Measurements from ENCODE around the gene SLC5A10. TPM values are rescaled to one million over a fixed set of nuclear protein-coding genes. Genes with fewer than 3 reads are reported as not detected.
"Not testable (repeated sequence)": the region's sequence is repeated elsewhere in the genome, so short reads cannot be mapped to it uniquely, and the experiment has no call there.

SLC5A10 gene
- total RNA-seq, 1 experiment from 2014 or later = not detected

GRCh38 chr17:18921912-18922451, 30.0 kb upstream of the SLC5A10 start:
- Histone ChIP-seq H2BK15ac (ENCODE audit: low read depth, low read length) (no peak overlapping the region), H4K91ac (ENCODE audit: insufficient read length, low read depth, low read length) (no peak overlapping the region)
- H3K4me1 Mint-ChIP-seq = peaks cover 4 to 9% of the 10 kb centered on the region in 2 experiments

GRCh38 chr17:18922596-18922995, 29.4 kb upstream of the SLC5A10 start:
- H3T11ph ChIP-seq (ENCODE audit: low read length); H3K23ac ChIP-seq (ENCODE audit: insufficient read length, low read depth, low read length); H3K4me1 Mint-ChIP-seq; H2BK5ac ChIP-seq (ENCODE audit: insufficient read length, low read length); H2AFZ ChIP-seq (ENCODE audit: low read length); H2BK120ac ChIP-seq (ENCODE audit: low read depth, low read length, poor library complexity, severe bottlenecking); H3K27ac Mint-ChIP-seq; H3K4me1 ChIP-seq (ENCODE audit: insufficient read depth, low read length); H4K8ac ChIP-seq (replicated peaks; ENCODE audit: insufficient read length, low read depth, low read length); H3K79me1 ChIP-seq (ENCODE audit: insufficient read depth, low read depth, low read length, poor library complexity, severe bottlenecking); H3K4me2 ChIP-seq (ENCODE audit: insufficient read depth, insufficient read length, low read length); H3K56ac ChIP-seq (ENCODE audit: insufficient read length, low read depth, low read length); H2AK5ac ChIP-seq (ENCODE audit: insufficient read length, low read length); H2BK12ac ChIP-seq (ENCODE audit: insufficient read length, low read depth, low read length); H3K23me2 ChIP-seq (ENCODE audit: insufficient read length, low read depth, low read length, poor library complexity, severe bottlenecking); H3K79me2 ChIP-seq (ENCODE audit: insufficient read depth, low read length); H4K5ac ChIP-seq (ENCODE audit: insufficient read length, low read depth, low read length); H3K27me3 ChIP-seq (ENCODE audit: insufficient read depth, low read length); H3K27me3 Mint-ChIP-seq (ENCODE audit: low read depth); H3K9ac ChIP-seq (ENCODE audit: extremely low read depth, insufficient read length, low read length); H3K4me3 Mint-ChIP-seq; H3K18ac ChIP-seq (ENCODE audit: insufficient read length, low read depth, low read length); H3K9me3 Mint-ChIP-seq; H4K20me1 ChIP-seq (ENCODE audit: control insufficient read depth, insufficient read depth, insufficient read length); H2BK20ac ChIP-seq (ENCODE audit: low read depth, low read length, poor library complexity, severe bottlenecking); H2BK15ac ChIP-seq (ENCODE audit: low read depth, low read length); H3K27ac ChIP-seq (ENCODE audit: insufficient read length, low read depth, low read length); DNase-seq; H4K91ac ChIP-seq (ENCODE audit: insufficient read length, low read depth, low read length); H3K14ac ChIP-seq (ENCODE audit: insufficient read depth, low read length); H3K9me3 ChIP-seq (ENCODE audit: control insufficient read depth, low read depth, low read length); H3K4ac ChIP-seq (ENCODE audit: low read depth, low read length): not testable (repeated sequence)
- H3K36me3 Mint-ChIP-seq (ENCODE audit: insufficient read depth in 1 of 3, low read depth in 3 of 3) = peaks cover 17 to 32% (median 28%) of the 10 kb centered on the region in 3 experiments; a peak in 6 of 7 replicates
- no CpG with 5 or more reads among the region's 7 CpGs for WGBS (ENCODE audit: extremely low coverage, insufficient read length, low lambda C conversion rate)

More at GRCh38 chr17:18921912-18922451, 30.0 kb upstream of the SLC5A10 start:
- no peak for TF ChIP-seq CTCF (conservative IDR thresholded peaks at IDR 0.05)
- Histone ChIP-seq H3K4ac (ENCODE audit: low read depth, low read length) (no peak overlapping the region), H3K23ac (ENCODE audit: insufficient read length, low read depth, low read length) (no peak overlapping the region), H2AFZ (ENCODE audit: low read length) (no peak overlapping the region), H3K79me1 (ENCODE audit: insufficient read depth, low read depth, low read length, poor library complexity, severe bottlenecking) (no peaks in the 10 kb centered on the region), H2AK5ac (ENCODE audit: insufficient read length, low read length) (no peak overlapping the region), H2BK20ac (ENCODE audit: low read depth, low read length, poor library complexity, severe bottlenecking) (no peak overlapping the region), H4K8ac (replicated peaks; ENCODE audit: insufficient read length, low read depth, low read length) (no peak overlapping the region), H3K4me2 (ENCODE audit: insufficient read depth, insufficient read length, low read length) (no peak overlapping the region), H3K18ac (ENCODE audit: insufficient read length, low read depth, low read length) (no peak overlapping the region), H3K27ac (ENCODE audit: insufficient read length, low read depth, low read length) (no peak overlapping the region), H2BK120ac (ENCODE audit: low read depth, low read length, poor library complexity, severe bottlenecking) (no peak overlapping the region), H3K14ac (ENCODE audit: insufficient read depth, low read length) (no peak overlapping the region), H3K79me2 (ENCODE audit: insufficient read depth, low read length) (no peaks in the 10 kb centered on the region; the same call in 1 of the 2 replicates), H3K23me2 (ENCODE audit: insufficient read length, low read depth, low read length, poor library complexity, severe bottlenecking) (no peaks in the 10 kb centered on the region), H3T11ph (ENCODE audit: low read length) (no peak overlapping the region), H3K4me1 (ENCODE audit: insufficient read depth, low read length) (no peaks in the 10 kb centered on the region; the same call in 1 of the 2 replicates), H2BK12ac (ENCODE audit: insufficient read length, low read depth, low read length) (no peak overlapping the region), H4K5ac (ENCODE audit: insufficient read length, low read depth, low read length) (no peak overlapping the region), H3K9me3 (ENCODE audit: control insufficient read depth, low read depth, low read length) (no peaks in the 10 kb centered on the region), H3K27me3 (ENCODE audit: insufficient read depth, low read length) (no peaks in the 10 kb centered on the region), H2BK5ac (ENCODE audit: insufficient read length, low read length) (no peak overlapping the region), H3K56ac (ENCODE audit: insufficient read length, low read depth, low read length) (no peak overlapping the region), H4K20me1 (ENCODE audit: control insufficient read depth, insufficient read depth, insufficient read length) (no peaks in the 10 kb centered on the region), H3K9ac (ENCODE audit: extremely low read depth, insufficient read length, low read length) (no peak overlapping the region)
- no peaks in the 10 kb centered on the region for H3K9me3 Mint-ChIP-seq
- WGBS (ENCODE audit: extremely low coverage, insufficient read length, low lambda C conversion rate) = no CpG with 5 or more reads among the region's 4 CpGs
- peaks cover 19 to 34% (median 33%) of the 10 kb centered on the region in 3 experiments; a peak in 6 of 7 replicates for H3K36me3 Mint-ChIP-seq (ENCODE audit: insufficient read depth in 1 of 3, low read depth in 3 of 3)
- DNase-seq = no peak
- H3K4me3 Mint-ChIP-seq = no peak overlapping the region
- H3K27ac Mint-ChIP-seq = peak overlapping the region in 1 of 3 experiments; percentile 9; a peak in 2 of 7 replicates
- no peaks in the 10 kb centered on the region; the same call in 1 of the 2 replicates for H3K27me3 Mint-ChIP-seq (ENCODE audit: low read depth)
